ENCODE data around the gene CHAD. TPM values are rescaled to one million over a fixed set of nuclear protein-coding genes. Genes with fewer than 3 reads are reported as not detected.

The CHAD gene
- total and polyA plus RNA-seq, 2 of the 13 experiments (the other 11 are each of a cell fraction or from before 2014, with no cell fraction given): 1.4 TPM; not detected in 1

GRCh38 chr17:50426814-50427787 lies 41.6 kb downstream of the CHAD start (continued):
- TF ChIP-seq, protein P1, sequence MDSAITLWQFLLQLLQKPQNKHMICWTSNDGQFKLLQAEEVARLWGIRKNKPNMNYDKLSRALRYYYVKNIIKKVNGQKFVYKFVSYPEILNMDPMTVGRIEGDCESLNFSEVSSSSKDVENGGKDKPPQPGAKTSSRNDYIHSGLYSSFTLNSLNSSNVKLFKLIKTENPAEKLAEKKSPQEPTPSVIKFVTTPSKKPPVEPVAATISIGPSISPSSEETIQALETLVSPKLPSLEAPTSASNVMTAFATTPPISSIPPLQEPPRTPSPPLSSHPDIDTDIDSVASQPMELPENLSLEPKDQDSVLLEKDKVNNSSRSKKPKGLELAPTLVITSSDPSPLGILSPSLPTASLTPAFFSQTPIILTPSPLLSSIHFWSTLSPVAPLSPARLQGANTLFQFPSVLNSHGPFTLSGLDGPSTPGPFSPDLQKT (CRISPR knock-in tag; IDR thresholded peaks at IDR 0.05; ENCODE audit: borderline replicate concordance): no peak
- no peak for TF ChIP-seq HMG20A (CRISPR knock-in tag; IDR thresholded peaks at IDR 0.05; ENCODE audit: borderline replicate concordance)
- TF ChIP-seq PHF8 (CRISPR knock-in tag; IDR thresholded peaks at IDR 0.05): peak; percentile 48
- TF ChIP-seq ZBTB37 (CRISPR knock-in tag; IDR thresholded peaks at IDR 0.05): no peak
- TF ChIP-seq, protein P2, sequence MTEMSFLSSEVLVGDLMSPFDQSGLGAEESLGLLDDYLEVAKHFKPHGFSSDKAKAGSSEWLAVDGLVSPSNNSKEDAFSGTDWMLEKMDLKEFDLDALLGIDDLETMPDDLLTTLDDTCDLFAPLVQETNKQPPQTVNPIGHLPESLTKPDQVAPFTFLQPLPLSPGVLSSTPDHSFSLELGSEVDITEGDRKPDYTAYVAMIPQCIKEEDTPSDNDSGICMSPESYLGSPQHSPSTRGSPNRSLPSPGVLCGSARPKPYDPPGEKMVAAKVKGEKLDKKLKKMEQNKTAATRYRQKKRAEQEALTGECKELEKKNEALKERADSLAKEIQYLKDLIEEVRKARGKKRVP (CRISPR knock-in tag; IDR thresholded peaks at IDR 0.05): no peak
- peak; percentile 30; the same call in 1 of the 2 replicates for TF ChIP-seq SP5 (CRISPR knock-in tag; IDR thresholded peaks at IDR 0.05; ENCODE audit: borderline replicate concordance, low read depth)
- peak; percentile 68 for TF ChIP-seq POLR2G (IDR thresholded peaks at IDR 0.05; ENCODE audit: low read depth, low read length)
- TF ChIP-seq, protein P3, sequence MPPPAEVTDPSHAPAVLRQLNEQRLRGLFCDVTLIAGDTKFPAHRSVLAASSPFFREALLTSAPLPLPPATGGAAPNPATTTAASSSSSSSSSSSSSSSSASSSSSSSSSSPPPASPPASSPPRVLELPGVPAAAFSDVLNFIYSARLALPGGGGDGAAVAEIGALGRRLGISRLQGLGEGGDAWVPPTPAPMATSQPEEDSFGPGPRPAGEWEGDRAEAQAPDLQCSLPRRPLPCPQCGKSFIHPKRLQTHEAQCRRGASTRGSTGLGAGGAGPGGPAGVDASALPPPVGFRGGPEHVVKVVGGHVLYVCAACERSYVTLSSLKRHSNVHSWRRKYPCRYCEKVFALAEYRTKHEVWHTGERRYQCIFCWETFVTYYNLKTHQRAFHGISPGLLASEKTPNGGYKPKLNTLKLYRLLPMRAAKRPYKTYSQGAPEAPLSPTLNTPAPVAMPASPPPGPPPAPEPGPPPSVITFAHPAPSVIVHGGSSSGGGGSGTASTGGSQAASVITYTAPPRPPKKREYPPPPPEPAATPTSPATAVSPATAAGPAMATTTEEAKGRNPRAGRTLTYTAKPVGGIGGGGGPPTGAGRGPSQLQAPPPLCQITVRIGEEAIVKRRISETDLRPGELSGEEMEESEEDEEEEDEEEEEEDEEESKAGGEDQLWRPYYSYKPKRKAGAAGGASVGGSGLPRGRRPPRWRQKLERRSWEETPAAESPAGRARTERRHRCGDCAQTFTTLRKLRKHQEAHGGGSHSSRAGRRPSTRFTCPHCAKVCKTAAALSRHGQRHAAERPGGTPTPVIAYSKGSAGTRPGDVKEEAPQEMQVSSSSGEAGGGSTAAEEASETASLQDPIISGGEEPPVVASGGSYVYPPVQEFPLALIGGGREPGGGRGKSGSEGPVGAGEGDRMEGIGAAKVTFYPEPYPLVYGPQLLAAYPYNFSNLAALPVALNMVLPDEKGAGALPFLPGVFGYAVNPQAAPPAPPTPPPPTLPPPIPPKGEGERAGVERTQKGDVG (CRISPR knock-in tag; IDR thresholded peaks at IDR 0.05; ENCODE audit: borderline replicate concordance): 0 out of 2 replicates have a peak, but pooled peaks have one; percentile 44
- TF ChIP-seq ZC3H13 (CRISPR knock-in tag; IDR thresholded peaks at IDR 0.05): peak; percentile 63; the same call in 1 of the 2 replicates
- TF ChIP-seq SETDB1 (CRISPR knock-in tag; IDR thresholded peaks at IDR 0.05; ENCODE audit: borderline replicate concordance): no peak
- TF ChIP-seq ZNF331 (CRISPR knock-in tag; IDR thresholded peaks at IDR 0.05): peak; percentile 40; the same call in 1 of the 2 replicates
- TF ChIP-seq FOXJ3 (CRISPR knock-in tag; IDR thresholded peaks at IDR 0.05; ENCODE audit: borderline replicate concordance): no peak
- peak; percentile 32; the same call in 1 of the 2 replicates for TF ChIP-seq ZNF292 (CRISPR knock-in tag; IDR thresholded peaks at IDR 0.05; ENCODE audit: borderline replicate concordance, low read depth)
- TF ChIP-seq MED13 (CRISPR knock-in tag; IDR thresholded peaks at IDR 0.05): no peak
- TF ChIP-seq NFIC (IDR thresholded peaks at IDR 0.05; ENCODE audit: low read length): no peak
- TF ChIP-seq MEIS2 (CRISPR knock-in tag; IDR thresholded peaks at IDR 0.05): no peak
- TF ChIP-seq MAFK (conservative IDR thresholded peaks at IDR 0.05 in 1 of 2, IDR thresholded peaks at IDR 0.05 in 1 of 2; ENCODE audit: low read length in 2 of 2): no peak
- no peak for TF ChIP-seq SYNCRIP (IDR thresholded peaks at IDR 0.05; ENCODE audit: insufficient read depth, low read depth, low read length)
- no peak for TF ChIP-seq ZNF354B (CRISPR knock-in tag; IDR thresholded peaks at IDR 0.05)
- TF ChIP-seq SIX1 (CRISPR knock-in tag; IDR thresholded peaks at IDR 0.05; ENCODE audit: borderline replicate concordance): no peak
- no peak for TF ChIP-seq NFIB (CRISPR knock-in tag; IDR thresholded peaks at IDR 0.05; ENCODE audit: borderline replicate concordance)
